Measurements from ENCODE around the gene COBL.

The COBL gene

DNA sequence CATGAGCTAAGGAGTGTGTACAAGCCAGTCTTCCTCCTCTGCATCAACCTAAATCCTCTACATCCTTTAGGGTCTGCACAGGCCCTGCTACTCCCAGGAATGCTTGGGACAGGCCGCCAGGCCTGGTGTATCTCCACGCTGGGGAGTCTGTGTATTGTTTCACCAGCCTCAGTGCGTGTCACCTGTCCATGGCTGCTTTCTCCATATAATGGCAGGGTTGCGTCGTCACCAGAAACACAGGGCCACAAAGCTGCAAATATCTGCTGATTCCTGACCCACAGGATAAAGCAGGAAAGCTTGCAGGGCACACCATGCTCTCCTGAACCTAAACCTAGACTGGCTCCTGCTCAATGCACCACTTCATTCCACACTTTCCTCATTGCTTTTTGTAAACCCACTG, 45.6 kb downstream of the COBL start:
- DNase-seq = no peak

DNA sequence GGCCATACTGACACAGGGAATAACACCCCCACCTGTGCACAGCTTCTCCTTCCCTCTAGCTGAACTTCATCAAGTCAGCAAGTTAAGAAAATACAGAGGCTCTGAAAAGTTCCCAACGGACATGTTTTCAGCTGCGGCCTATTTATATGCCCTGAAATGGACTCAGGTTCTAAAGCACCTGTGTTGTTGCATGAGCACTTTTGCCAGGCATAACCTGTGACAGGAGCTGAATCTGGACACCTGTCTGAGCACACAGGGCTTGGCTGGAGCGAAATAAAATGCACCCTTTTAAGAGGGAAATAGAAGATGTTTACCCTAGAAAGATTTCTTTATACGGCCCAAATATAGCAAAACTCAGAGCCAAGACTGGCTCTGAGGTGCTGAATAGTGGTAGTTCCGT, 46.7 kb downstream of the COBL start:
- DNase-seq = no peak

DNA sequence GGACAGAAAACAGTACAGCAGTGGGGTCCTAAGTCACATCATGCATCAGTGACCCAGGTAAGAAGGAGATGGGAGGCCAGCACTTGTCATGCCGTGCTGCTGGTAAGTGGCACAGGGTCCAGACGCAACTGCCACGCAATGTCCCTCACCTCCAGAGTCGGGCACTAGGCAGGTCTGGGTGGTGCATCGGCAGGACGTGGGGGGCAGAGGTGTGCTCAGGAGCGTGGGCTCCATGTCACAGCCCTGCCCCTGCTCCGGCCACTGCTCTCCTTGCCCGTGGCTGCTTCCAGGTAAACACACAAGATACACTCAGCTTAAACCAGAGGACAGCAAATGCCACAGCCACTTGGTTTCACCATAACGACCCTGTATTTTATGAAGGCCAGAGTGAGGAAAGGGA, 47.3 kb downstream of the COBL start:
- no peak for DNase-seq

DNA sequence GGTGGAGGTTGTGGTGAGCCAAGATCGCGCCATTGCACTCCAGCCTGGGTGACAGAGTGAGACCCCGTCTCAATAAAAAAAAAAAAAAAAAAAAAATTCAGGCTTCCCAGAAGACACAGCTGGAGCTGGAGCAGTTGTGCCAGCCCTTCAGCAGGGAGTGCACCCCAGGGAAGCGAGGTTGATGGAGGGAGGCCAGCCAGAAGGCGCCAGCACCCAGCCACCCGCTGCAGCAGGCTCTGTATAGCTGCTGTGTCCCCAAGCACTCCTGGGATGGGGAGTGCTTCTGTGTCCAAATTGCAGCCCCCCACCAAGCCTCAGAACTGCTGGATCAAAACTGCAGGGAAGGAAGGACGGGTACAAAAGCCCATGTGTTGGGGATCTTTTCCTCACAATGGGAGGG, 47.8 kb downstream of the COBL start:
- no peak for DNase-seq

DNA sequence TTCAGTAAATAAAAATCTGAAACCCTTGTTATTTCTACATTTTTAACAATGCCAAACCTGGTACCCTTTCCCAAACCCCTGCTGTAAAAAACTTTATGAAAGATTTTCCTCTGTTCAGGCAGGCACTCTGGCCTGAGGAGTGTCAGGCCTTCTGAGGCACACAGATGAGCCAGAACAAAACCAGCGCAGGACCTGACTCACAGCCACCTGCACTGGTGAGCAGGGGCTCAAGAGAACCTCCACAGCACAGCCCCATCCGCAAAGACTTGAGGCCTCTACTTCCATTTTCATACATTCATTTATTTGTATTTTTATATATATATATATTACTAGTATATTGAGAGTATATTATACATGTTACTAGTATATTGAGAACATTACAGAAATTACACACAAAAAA, 49.4 kb downstream of the COBL start:
- DNase-seq = no peak

DNA sequence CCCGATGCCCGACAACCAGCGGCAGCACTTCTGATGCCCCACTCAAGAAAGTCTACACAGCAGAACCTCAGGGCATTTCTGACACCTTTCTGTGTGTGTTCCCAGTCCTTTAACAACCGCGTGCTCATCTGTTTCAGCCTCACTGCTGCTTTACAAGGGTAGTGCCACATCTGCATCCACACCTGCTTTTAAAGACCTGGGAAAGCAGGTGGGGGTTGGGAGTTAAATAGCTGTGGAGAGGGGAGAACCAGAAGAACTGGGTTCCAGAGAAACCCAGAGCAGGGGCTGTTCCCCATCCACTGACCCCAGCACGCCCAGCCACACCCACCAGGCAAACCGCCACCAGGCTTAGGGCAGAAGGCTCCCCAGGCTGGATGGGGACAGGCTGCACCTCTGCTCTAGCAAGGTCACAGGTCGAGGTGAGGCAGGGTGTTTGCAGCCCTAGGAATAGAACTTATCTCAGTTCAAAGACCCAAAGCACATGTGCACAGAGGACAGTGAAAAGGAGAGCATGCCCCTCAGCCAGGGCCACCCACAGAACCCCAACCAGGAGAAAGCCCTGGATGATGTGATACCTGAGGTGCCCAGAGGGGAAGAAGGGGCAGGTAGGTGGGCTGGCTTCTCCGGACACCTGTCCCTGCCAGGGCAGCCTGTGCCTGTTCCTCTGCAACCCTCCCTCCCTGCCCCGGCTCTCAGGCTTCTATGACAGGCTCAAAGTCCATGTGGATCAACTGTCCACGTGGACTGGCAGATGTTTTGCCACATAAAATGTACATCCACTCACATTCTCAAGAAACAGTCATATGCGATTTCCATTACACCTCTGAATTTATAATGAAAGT, 51.3 kb downstream of the COBL start:
- no peak for DNase-seq

DNA sequence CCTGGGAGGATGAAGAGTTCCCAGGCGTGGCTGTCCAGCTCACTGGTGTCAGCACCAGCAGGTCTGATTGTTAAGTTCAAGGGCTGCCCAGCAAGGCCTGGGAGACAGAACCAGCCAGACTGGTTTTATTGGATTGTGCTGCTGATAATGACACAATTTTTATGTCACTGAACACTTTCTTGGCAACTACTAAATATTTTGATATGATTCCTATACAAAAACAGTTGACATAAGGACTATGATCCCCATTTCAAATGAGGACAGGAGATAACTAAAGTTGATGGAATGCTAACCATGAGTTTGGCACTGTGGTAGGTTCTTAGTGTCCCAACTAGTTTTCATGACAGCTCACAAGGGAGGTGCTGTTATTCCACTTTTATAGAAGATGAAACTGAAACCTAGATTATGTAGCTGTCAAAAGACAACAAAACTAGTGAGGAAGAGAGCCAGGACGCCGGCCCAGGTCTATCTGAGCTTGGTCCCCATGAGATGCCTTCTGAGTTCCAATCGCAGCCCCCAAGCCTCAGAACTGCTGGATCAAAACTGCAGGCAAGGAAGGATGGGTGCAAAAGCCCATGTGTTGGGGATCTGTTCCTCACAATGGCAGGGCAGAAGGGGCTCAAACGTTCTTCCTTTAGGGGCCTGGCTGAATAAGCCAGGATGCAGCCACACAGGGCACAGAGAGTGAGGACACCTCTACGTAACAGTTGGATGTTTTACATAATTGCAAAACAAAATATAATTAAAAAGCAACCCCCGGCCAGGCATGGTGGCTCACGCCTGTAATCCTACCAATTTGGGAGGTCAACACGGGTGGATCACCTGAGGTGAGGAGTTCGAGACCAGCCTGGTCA, 52.8 kb downstream of the COBL start:
- DNase-seq = peak; percentile 83

DNA sequence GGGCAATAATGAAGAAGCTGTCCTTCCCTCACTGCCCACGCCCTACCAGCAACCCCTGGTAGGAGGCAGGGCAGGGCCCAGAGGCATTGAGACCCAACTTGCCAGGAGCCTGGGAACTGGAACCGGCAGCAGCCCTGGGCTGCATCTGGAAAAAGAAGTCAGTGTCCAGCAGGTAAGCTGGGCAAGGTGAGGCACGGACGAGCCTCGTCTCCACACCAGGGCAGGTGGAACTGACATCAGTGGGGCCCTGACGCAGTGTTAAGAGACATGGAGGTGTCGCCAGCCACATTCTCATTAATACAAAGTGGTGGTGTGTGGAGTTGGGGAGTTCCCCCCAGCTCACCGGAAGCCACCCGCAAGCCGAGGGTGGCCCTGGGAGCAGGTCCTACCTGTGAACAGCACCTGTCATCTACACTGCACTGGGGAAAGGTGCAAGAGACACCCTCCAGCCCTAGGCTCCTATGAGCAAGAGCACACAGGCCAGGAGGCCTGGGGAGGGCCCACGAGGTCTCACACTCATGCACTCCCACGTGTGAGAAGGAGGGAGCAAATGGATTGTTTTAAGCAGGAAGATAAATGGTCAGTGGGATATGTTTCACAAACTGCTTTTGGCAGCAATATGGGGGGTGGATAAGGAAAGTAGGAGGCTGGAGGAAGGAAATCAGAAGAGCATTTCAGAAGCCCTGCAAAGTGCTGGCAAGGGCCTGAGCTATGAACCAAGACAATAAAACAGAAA, 53.6 kb downstream of the COBL start:
- no peak for DNase-seq

DNA sequence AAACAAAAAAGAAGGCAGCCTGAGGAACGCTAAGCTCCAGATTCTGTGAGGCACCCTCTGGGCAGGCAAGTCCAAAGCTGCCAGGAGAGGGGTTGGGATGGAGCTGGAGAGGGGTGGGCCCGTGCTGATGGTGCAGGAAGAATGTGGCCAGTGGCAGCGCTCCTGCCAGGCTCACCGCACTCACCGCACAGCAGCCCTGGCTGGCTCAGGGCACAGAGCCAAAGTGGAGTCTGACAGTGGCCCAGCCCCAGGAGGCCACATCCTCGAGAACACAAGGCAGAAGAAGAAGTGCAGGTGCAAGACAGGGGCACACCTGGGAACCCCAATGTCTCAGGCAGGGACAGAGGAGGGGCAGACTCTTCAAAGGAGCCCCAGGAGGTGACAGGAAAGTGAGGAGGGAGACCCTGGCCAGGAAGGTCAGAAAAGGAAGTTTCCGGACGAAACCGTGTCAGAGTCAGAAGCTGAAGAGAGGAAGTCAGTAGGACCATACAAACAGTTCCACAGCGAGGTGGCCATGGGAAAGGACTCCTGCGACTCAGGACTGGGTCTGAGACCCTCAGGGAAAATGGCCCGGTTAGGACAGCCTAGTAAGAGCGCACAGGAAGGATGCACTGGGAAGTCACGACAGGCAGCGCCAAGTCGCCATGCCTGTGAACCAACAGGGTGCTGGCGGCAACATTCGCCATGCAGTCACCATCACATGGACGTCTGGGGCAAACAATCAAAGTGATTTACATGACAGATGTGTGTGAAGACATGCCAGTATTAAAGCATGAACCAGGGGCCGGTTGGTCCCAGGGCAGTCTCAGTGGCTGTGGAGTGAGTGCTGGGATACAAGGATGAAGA, 54.4 kb downstream of the COBL start:
- DNase-seq = peak; percentile 66

DNA sequence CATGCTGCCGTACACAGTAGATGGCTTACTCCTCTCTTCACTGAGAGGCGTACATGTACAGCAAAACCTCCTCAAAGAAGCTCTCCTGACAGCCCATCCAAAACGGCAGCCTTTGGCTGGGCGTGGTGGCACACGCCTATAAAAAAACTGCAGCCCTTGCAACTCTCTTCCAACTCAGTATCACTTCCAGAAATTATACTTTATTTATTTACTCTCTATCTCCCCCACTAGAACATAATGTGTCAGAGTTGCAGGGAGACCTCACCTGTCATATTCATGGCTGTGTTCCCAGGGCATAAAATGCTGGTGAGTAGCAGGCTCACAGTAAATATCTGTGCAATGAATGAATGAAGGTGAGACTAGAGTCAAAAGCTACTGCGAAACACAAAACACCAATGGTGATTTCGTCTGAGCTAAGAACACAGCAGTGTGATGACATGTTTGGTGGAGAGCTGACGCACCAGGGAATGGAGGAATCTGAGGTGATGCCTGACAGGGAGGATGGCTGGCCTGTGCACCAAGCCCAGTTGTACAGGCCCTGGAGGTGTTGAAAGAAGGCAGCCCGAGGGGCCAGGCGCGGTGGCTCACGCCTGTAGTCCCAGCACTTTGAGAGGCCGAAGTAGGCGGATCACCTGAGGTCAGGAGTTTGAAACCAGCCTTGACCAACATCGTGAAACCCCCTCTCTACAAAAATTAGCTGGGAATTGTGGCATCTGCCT, 55.3 kb downstream of the COBL start:
- no peak for DNase-seq

DNA sequence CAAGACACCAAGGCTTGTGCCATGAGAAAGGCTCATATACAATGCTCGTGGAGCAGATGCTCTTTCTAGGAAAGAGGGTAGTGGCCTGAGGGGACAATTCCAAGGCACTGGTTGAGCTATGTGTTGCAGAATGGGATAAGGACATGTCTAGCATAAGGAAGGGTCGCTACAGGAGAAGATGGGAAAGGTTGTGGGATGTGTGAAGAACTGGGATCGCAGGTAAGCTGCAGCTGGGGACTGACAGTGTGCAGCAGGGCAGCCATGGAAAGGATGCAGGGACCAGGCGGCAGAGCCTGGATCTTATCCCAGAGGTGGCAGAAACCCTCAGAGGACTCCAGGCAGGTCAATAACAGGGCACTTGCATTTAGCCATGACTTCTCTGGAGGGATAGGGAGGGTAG, 56.1 kb downstream of the COBL start:
- no peak for DNase-seq

DNA sequence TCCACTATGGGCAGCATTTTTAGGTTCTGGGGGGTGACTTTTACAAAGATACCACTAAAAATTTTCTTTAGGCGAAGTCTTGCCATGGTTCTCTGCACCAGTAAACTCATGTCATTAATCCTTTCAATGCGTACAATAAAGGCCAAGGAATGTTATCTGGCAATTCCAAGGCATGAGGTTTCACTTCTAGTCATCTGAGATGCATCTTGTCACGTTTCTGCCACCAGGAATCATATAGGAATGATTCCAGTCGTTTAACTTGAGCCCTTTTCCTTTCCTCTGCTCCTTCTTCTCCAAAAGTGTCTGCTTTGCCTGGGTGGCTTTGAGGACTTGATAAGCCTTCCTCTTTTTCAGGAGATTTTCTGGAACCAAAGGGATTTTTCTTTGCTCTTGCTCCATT, 56.8 kb downstream of the COBL start:
- no peak for DNase-seq

DNA sequence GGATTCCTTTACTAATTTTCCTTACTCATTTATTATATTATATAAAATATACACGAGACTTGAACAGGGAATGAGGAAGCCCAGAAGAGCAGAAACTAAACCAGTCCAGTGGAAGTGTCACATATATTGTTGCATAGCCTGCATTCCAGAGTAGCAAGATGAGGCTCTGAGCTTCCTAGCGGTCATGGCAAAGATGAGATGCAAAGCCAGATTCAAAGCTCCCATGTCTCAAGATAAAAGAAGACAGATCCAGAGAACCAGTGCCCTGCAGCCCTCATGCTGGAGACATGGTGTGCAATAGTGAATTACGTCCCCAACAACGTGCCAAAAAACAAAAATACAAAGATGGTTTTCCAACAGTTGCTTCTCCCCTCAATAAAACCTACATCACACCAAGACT, 59.7 kb downstream of the COBL start:
- DNase-seq = no peak

DNA sequence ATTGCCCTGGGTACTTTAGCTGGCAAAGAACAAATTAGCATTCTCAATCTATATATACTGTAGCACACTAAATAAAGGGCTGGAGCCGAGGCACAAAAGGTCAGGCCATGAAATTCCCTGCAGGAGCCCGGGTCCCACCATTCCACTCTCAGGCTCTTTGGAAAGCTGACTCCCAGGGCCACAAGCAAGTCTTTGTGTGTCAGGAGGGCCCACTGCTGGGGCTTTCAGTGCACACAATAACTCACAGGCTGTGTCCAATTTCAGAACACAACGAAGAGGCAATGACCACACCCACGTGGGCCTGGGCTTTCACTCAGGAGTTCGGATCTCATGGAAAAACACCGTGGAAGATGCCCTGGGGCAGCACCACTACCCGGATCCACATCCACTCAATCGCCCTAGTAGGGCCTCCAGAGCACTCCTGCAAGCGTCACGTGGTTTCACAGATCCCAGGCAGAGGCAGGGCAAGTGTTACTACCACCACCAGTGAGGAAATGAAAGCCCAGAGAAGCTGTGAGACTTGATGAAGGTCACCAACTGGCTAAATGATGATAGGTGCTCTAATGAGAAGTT, 60.3 kb downstream of the COBL start:
- DNase-seq = no peak

DNA sequence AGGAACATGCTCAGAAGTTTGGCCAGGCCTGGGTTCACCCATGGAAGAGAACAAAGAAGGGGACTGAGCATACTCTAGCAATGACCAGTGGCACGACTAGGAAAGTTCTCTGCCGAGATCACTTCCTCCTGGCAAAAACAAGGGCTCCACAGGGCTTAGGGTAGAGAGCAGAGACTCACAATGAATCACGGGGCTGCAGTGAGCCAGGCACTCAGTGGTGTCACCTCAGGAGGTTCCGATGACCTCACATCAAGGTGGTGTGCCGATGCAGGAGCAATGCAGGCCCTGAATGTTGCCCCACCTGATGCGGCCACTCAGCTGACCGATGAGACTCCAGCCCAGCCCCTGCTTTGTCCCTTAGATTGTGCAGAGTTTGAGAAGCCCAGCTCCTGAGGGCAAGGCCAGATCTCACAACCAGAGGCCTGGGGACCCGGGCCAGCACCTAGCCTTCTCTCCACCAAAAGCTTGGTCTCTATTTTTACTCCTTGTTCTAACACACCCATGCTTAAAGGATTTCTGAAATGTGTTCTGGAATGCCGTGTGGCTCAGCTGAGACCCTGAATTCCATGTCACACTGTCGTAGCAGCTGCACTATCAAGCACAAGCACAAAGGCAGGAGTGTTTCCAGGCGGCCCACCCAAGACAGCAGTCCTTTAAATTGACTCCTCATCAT, 60.9 kb downstream of the COBL start:
- DNase-seq = no peak

DNA sequence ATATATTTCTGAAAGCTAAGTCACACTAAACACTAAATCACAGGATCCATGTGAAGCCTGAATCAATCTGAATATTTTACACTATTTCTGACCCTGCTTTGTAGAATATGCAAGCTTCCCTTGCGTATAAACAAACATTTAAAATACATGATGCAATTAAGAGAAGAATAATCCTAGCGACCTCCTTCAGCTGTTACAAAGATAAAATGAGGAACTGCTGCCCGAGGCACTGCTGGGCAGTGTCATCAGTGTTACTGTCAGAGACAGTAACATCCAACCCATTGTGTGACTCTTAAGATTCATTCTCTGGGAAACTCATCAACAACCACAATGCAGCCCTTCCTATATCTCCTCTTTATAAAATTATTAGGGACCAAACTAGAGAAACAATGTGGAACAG, 61.6 kb downstream of the COBL start:
- DNase-seq = no peak

DNA sequence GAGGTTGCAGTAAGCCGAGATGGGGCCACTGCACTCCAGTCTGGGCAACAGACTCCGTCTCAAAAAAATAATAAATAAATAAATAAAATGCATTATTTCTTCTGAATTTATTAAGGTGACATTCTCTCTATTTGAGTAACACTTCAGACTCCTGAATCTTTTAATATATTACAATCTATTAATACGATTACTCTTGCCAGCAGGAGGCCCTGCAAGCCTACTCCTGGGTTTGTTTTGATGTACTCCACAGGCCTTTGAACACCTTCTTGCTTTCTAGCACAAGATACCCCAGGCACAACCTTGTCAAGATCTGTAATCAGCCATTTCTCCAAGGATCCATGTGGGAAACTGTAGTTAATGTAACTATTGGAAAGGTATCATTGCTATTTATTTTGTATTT, 63.5 kb downstream of the COBL start:
- DNase-seq = no peak

DNA sequence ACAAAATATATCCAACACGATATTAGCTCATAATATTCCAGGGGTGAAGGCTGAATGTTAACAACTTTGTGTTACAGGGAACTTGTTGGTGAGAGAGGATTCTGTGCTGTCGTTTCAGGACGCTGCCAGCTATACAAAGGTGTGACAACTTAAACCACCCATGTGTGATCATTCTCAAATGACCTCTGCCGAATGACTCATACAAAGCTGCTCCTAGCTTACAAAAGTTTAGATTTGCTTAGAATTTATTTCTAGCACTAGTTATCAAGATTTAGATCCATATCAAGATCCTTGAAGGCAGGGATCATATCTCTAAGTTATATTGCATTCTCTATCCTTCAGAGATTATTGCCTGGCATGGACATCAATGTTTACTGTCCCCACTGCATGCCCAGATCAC, 65.3 kb downstream of the COBL start:
- DNase-seq = no peak

DNA sequence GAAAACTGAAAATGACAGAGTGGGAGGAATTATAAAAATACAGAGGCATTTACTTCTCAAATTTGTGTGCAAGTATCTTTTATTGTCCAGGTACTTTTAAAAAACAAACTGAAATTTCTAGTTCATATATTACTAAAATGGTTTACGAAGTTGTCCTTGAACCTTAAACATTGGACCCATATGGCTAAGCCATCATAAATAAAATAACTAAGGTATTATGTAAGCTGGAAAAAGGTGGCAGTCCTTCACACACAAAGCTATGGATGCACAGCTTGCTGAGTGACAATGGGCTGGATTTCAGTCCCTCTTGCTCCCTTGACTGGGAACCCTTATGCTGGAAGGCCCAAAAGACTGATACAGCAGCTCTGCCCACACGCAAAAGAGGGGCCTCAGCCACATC, 66.1 kb downstream of the COBL start:
- no peak for DNase-seq

DNA sequence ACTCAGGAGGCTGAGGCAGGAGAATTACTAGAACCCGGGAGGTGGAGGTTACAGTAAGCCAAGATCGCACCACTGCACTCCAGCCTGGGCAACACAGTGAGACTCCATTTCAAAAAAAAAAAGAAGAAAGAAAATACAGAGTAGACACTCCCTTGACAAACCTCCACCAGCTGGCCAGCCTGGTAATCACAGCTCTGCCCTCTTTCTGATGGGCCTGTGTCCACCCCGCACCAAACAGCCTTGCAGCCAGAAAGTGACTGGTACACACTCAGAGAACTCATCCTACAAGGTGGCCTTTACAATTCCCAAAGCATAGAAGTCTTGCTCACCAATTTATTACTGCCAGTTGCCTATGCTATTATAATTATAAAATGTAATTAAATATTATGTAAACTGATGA, 66.6 kb downstream of the COBL start:
- no peak for DNase-seq

Measured in NCI-H2029 treated with DMSO at 0.1 percent for 48 hours (cell line).